NT2/D1 (cell line): ENCODE results near the gene GLT8D1.

Experiments
- YY1 ChIP-seq: IDR thresholded peaks from 2 replicates; pipeline ENCODE4 v1.6.1; 2011; ENCODE audit not compliant: insufficient read length, insufficient read depth
- ZNF274 ChIP-seq: IDR thresholded peaks from 2 replicates; pipeline ENCODE4 v1.6.1; 2011; ENCODE audit warnings: mild to moderate bottlenecking, low read depth, low read length

- no peak for TF ChIP-seq ZNF274
- no peak for TF ChIP-seq YY1
Observed at GRCh38 chr3:52684184-52684583, 21.4 kb downstream of the GLT8D1 start.
